Peyer's patch (tissue), 4 donors: Measurements from ENCODE around the gene TBATA.

Experiments used
- POLR2A ChIP-seq, 2 donors: fragments of 450-650 bp; IDR thresholded peaks; one replicate each; pipeline ENCODE4 v1.5.1; 2017; ENCODE audit warnings: antibody characterized with exemption in 2 of 2, mild to moderate bottlenecking in 2 of 2, moderate library complexity in 2 of 2
- TF ChIP-seq, protein P1 (sequence below), 6 experiments: fragments of 450-650 bp in 4 of 6; fragments of 200-600 bp in 2 of 6; sonication (generic) in 1 of 6; IDR thresholded peaks; one replicate each; pipeline ENCODE4 v1.5.1; 2017 to 2019; ENCODE audit warnings: antibody characterized with exemption in 6 of 6, mild to moderate bottlenecking in 3 of 6, moderate library complexity in 1 of 6

GRCh38 chr10:70810967-70811366, 25.8 kb upstream of the TBATA start:
- TF ChIP-seq POLR2A (IDR thresholded peaks at IDR 0.05): no peak
- TF ChIP-seq, protein P1, sequence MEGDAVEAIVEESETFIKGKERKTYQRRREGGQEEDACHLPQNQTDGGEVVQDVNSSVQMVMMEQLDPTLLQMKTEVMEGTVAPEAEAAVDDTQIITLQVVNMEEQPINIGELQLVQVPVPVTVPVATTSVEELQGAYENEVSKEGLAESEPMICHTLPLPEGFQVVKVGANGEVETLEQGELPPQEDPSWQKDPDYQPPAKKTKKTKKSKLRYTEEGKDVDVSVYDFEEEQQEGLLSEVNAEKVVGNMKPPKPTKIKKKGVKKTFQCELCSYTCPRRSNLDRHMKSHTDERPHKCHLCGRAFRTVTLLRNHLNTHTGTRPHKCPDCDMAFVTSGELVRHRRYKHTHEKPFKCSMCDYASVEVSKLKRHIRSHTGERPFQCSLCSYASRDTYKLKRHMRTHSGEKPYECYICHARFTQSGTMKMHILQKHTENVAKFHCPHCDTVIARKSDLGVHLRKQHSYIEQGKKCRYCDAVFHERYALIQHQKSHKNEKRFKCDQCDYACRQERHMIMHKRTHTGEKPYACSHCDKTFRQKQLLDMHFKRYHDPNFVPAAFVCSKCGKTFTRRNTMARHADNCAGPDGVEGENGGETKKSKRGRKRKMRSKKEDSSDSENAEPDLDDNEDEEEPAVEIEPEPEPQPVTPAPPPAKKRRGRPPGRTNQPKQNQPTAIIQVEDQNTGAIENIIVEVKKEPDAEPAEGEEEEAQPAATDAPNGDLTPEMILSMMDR (IDR thresholded peaks at IDR 0.05): no peak
